Measurements from ENCODE around the gene MRGPRD.

The MRGPRD gene

GRCh38 chr11:68982134-68982533 lies 1.3 kb upstream of the MRGPRD start:
- TF ChIP-seq, protein P1, sequence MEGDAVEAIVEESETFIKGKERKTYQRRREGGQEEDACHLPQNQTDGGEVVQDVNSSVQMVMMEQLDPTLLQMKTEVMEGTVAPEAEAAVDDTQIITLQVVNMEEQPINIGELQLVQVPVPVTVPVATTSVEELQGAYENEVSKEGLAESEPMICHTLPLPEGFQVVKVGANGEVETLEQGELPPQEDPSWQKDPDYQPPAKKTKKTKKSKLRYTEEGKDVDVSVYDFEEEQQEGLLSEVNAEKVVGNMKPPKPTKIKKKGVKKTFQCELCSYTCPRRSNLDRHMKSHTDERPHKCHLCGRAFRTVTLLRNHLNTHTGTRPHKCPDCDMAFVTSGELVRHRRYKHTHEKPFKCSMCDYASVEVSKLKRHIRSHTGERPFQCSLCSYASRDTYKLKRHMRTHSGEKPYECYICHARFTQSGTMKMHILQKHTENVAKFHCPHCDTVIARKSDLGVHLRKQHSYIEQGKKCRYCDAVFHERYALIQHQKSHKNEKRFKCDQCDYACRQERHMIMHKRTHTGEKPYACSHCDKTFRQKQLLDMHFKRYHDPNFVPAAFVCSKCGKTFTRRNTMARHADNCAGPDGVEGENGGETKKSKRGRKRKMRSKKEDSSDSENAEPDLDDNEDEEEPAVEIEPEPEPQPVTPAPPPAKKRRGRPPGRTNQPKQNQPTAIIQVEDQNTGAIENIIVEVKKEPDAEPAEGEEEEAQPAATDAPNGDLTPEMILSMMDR (conservative IDR thresholded peaks at IDR 0.05; ENCODE audit: low read depth, low read length) = no peak

DNA sequence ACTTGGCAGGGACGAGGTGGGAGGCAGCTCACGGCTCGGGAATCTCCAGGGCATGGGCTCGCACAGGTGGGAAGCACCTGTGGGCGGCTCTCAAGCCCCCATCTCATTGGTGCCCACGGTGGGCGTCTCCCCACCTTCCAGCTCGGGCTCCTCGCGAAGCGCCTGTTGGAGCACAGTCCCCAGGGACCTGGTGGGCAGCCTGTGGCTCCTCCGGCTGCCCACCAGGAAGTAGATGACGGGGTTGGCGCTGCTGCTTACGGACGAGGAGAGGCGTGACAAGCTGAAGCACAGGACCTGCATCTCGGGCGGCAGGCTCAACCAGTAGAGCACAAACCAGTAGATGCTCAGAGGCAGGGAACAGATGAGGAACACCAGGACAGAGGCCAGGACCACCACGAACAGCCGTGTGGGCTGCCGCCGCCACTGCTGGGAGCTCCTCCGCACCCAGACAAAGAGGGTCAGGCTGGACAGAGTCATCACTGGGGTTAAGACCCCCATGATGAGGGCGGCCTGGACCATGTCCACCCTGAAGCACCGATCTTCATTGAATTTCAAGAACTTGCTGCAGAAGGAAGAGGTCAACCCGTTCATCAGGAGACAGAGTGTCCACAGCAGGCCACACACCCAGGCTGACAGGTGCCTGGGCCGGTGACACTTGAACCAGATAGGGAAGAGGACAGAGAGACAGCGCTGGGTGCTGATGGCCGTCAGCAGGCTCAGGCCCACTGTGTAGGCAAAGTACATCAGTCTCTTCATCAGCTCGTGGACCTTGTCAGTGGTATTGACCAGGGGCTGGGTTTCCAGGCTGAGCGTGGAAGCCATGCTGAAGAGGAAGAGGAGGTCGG lies 633 bp downstream of the MRGPRD start:
- no peak for DNase-seq (ENCODE audit: low read depth)
- H3K4me3 ChIP-seq (ENCODE audit: low read depth, low read length) = no peak overlapping the region
- TF ChIP-seq, protein P1 (conservative IDR thresholded peaks at IDR 0.05; ENCODE audit: low read depth, low read length) = no peak

More at GRCh38 chr11:68982134-68982533, 1.3 kb upstream of the MRGPRD start:
- DNase-seq (ENCODE audit: low read depth) = no peak
- H3K4me3 ChIP-seq (ENCODE audit: low read depth, low read length) = no peak overlapping the region

DNA sequence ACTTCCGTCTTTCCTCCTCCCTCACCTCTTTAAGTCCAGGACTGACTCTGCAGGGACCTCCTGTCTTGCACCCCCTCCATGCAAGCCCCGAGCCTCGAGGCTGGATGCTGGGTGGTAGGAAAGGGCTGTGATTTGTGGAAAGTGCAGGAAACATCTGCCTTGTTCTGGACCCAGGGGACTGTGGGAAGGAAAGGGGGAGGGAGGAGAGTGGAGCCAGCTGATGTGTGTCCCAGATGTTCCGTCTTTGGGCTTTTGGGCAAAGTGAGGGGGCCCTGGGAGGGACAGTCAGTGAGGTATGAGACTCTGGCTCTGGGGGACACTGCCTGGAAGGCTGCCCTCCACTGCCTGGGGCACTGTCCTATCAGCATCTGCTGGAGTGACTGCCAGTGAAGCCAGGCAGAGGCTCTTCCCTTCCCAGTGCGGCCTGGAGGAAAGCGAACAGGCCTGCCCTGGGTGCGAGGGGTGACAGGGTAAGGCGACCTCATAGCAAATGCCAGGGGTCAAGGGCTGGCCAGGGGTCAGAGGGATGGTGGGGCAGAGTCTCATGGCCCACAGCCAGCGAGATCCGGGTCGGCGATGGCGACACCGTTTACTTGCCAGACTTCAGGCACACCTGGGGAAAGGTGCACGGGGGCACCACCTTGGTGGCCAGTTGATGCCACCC lies 1.7 kb downstream of the MRGPRD start:
- no peak for DNase-seq (ENCODE audit: low read depth)
- TF ChIP-seq, protein P1 (conservative IDR thresholded peaks at IDR 0.05; ENCODE audit: low read depth, low read length) = no peak
- no peak overlapping the region for H3K4me3 ChIP-seq (ENCODE audit: low read depth, low read length)

DNA sequence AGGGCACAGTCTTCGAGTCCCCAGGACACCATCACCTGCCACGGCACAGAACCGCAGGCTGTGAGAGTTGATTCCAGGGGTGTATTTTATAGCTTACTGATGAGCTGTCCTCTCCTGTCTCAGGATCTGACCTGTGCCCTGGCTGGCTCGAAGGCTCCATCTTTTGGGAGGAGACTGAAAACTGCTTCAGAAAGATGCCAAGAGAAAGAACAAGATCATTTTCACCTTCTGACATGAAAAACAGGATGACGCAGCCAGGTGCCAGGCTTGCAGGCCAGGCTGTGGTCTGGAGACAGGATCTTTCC lies 2.2 kb downstream of the MRGPRD start:
- DNase-seq (ENCODE audit: low read depth) = no peak
- H3K4me3 ChIP-seq (ENCODE audit: low read depth, low read length) = no peak overlapping the region
- TF ChIP-seq, protein P1 (conservative IDR thresholded peaks at IDR 0.05; ENCODE audit: low read depth, low read length) = no peak

DNA sequence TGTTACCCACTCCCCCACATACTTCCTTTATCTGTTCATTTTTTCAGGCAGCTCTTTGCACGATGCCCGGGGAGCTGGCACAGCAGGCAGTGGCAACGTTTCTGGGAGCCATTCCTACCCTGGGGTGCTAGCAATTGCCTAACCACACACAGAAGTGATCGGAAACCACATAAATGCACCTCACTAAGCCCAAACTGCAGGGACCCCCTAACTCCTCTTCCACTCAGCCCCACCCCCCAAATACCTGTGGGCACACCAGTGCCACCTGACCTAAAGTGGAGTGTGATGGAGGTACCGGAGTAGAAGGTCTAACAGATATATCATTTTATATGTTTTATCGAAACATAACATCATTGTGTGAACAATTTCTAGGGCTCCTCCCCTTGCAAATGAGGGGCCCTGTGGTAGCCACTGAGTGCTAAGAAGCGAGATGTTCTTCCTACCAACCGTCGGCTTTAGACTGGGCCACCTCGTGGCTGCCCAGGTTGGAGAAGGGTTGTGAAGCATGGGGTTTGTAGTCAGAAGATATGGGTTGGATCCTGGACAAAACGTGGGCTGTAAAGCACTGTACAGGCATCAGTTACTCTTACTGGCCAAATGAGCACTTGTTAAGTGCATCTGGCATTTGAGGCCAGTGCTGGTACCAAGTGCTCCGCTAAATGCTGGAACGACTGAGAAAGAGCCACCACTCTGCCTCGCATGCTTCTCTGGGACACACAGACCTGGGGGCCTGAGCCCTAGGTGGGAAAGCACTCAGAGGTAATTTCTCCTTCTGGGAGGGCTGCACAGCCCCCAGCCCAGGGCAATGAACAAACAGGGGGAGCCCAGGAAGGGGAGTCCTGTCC lies 2.8 kb downstream of the MRGPRD start:
- TF ChIP-seq, protein P1 (conservative IDR thresholded peaks at IDR 0.05; ENCODE audit: low read depth, low read length) = no peak
- H3K4me3 ChIP-seq (ENCODE audit: low read depth, low read length) = no peak overlapping the region
- DNase-seq (ENCODE audit: low read depth) = no peak

- no peak for DNase-seq (ENCODE audit: low read depth)
- TF ChIP-seq, protein P1 (conservative IDR thresholded peaks at IDR 0.05; ENCODE audit: low read depth, low read length) = no peak
- H3K4me3 ChIP-seq (ENCODE audit: low read depth, low read length) = no peak overlapping the region
Measured at GRCh38 chr11:68976563-68976962, 4.2 kb downstream of the MRGPRD start.

All from choroid plexus epithelial cell (primary cell).